ENCODE measurements around the gene KIF5A.

Gene KIF5A

GRCh38 chr12:57541717-57542116 lies 8.1 kb upstream of the KIF5A start:
- TF ChIP-seq MAX (IDR thresholded peaks at IDR 0.05) (no peak), YY1 (IDR thresholded peaks at IDR 0.05; ENCODE audit: low read depth) (no peak), EGR1 (IDR thresholded peaks at IDR 0.05) (no peak), USF1 (IDR thresholded peaks at IDR 0.05) (no peak), CREB1 (IDR thresholded peaks at IDR 0.05; ENCODE audit: low read depth) (no peak), REST (IDR thresholded peaks at IDR 0.05; ENCODE audit: low read depth) (no peak), TEAD4 (IDR thresholded peaks at IDR 0.05) (no peak), RAD21 (IDR thresholded peaks at IDR 0.05; ENCODE audit: low read depth) (no peak), FOXM1 (IDR thresholded peaks at IDR 0.05; ENCODE audit: borderline replicate concordance, low read depth) (no peak), TCF12 (IDR thresholded peaks at IDR 0.05; ENCODE audit: low read depth) (no peak), CEBPB (IDR thresholded peaks at IDR 0.05) (no peak), ZBTB7A (IDR thresholded peaks at IDR 0.05; ENCODE audit: low read depth) (no peak), TAF1 (IDR thresholded peaks at IDR 0.05; ENCODE audit: low read depth) (no peak), EP300 (IDR thresholded peaks at IDR 0.05; ENCODE audit: borderline replicate concordance) (no peak), NFIC (IDR thresholded peaks at IDR 0.05) (no peak)

- TF ChIP-seq TAF1 (IDR thresholded peaks at IDR 0.05; ENCODE audit: low read depth), result no peak
- TF ChIP-seq REST (IDR thresholded peaks at IDR 0.05; ENCODE audit: low read depth), result no peak
- no peak for TF ChIP-seq EP300 (IDR thresholded peaks at IDR 0.05; ENCODE audit: borderline replicate concordance)
- TF ChIP-seq CEBPB (IDR thresholded peaks at IDR 0.05), result no peak
- TF ChIP-seq RAD21 (IDR thresholded peaks at IDR 0.05; ENCODE audit: low read depth), result no peak
- TF ChIP-seq MAX (IDR thresholded peaks at IDR 0.05), result no peak
Measured at GRCh38 chr12:57543581-57543980, 6.3 kb upstream of the KIF5A start.

GRCh38 chr12:57545809-57546437 lies 3.9 kb upstream of the KIF5A start:
- no peak for TF ChIP-seq TCF12 (IDR thresholded peaks at IDR 0.05; ENCODE audit: low read depth)
- TF ChIP-seq NFIC (IDR thresholded peaks at IDR 0.05), result no peak
- no peak for TF ChIP-seq TAF1 (IDR thresholded peaks at IDR 0.05; ENCODE audit: low read depth)
- no peak for TF ChIP-seq YY1 (IDR thresholded peaks at IDR 0.05; ENCODE audit: low read depth)
- TF ChIP-seq REST (IDR thresholded peaks at IDR 0.05; ENCODE audit: low read depth), result no peak
- no peak for TF ChIP-seq EP300 (IDR thresholded peaks at IDR 0.05; ENCODE audit: borderline replicate concordance)
- TF ChIP-seq FOXM1 (IDR thresholded peaks at IDR 0.05; ENCODE audit: borderline replicate concordance, low read depth), result no peak
- no peak for TF ChIP-seq MAX (IDR thresholded peaks at IDR 0.05)
- no peak for TF ChIP-seq CREB1 (IDR thresholded peaks at IDR 0.05; ENCODE audit: low read depth)
- no peak for TF ChIP-seq TEAD4 (IDR thresholded peaks at IDR 0.05)
- no peak for TF ChIP-seq EGR1 (IDR thresholded peaks at IDR 0.05)
- no peak for TF ChIP-seq USF1 (IDR thresholded peaks at IDR 0.05)
- TF ChIP-seq ZBTB7A (IDR thresholded peaks at IDR 0.05; ENCODE audit: low read depth), result no peak
- TF ChIP-seq CEBPB (IDR thresholded peaks at IDR 0.05), result no peak
- no peak for TF ChIP-seq RAD21 (IDR thresholded peaks at IDR 0.05; ENCODE audit: low read depth)

Data from Ishikawa (cell line).